IMR-90 (cell line): ENCODE measurements around the gene AIMP1. TPM values are rescaled to one million over a fixed set of nuclear protein-coding genes. Genes with fewer than 3 reads are reported as not detected.

Source experiments
- ATAC-seq: fragments of 200-7000 bp; cut with Tn5 transposase; 2 replicates; pipeline ENCODE4 v1.9.1; 2020; ENCODE audit warnings: low read depth, mild to moderate bottlenecking, moderate library complexity
- BruUV-seq: library from RNA; stranded (reverse); fragments of 400-500 nt; replicated peaks from 2 replicates; lab custom pipeline; 2021; lab: Mats Ljungman, UMichigan
- CTCF ChIA-PET: fragments of 300-600 bp; formaldehyde crosslinking; extraction: SDS; loops from one replicate; lab custom pipeline; 2021; ENCODE audit warnings: antibody characterized with exemption; lab: Yijun Ruan, JAX
- POLR2A ChIA-PET: fragments of 300-600 bp; sonication (Branson Sonifier 250); formaldehyde crosslinking; loops from one replicate; lab custom pipeline; 2022; ENCODE audit warnings: antibody characterized with exemption; ENCODE audit not compliant: unreplicated experiment; lab: Charles Lee
- DNase-seq: peaks from one replicate; pipeline ENCODE4 v3.0.0; 2013
- H2AFZ ChIP-seq: replicated peaks from 2 replicates; pipeline ENCODE3; 2013; ENCODE audit warnings: low read length, mild to moderate bottlenecking; ENCODE audit not compliant: poor library complexity
- H2AK5ac ChIP-seq: 2 replicates; pipeline ENCODE4 v1.6.1; 2013; ENCODE audit warnings: low read depth, low read length, inconsistent platforms
- H2AK9ac ChIP-seq: replicated peaks from 2 replicates; pipeline ENCODE3; 2013; ENCODE audit warnings: mild to moderate bottlenecking, low read depth, low read length, moderate library complexity; ENCODE audit not compliant: poor library complexity
- H2BK120ac ChIP-seq: 2 replicates; pipeline ENCODE4 v1.6.1; 2013; ENCODE audit warnings: low read depth, low read length, inconsistent platforms
- H2BK15ac ChIP-seq: 3 replicates; pipeline ENCODE4 v1.6.1; 2013; ENCODE audit warnings: low read depth, low read length, inconsistent platforms
- H2BK20ac ChIP-seq: 2 replicates; pipeline ENCODE4 v1.6.1; 2013; ENCODE audit warnings: low read depth, mild to moderate bottlenecking, inconsistent platforms, low read length, moderate library complexity
- H2BK5ac ChIP-seq: 2 replicates; pipeline ENCODE4 v1.6.1; 2013; ENCODE audit warnings: mild to moderate bottlenecking, low read depth, low read length, inconsistent platforms; ENCODE audit not compliant: poor library complexity, severe bottlenecking
- H3K14ac ChIP-seq: replicated peaks from 2 replicates; pipeline ENCODE4 v1.6.1; 2013; ENCODE audit warnings: low read depth, low read length, inconsistent platforms
- H3K18ac ChIP-seq: 2 replicates; pipeline ENCODE4 v1.6.1; 2013; ENCODE audit warnings: low read depth, low read length, control low read depth
- H3K23ac ChIP-seq: 2 replicates; pipeline ENCODE4 v1.6.1; 2013; ENCODE audit warnings: low read depth, low read length, inconsistent platforms
- H3K27ac ChIP-seq: 2 replicates; pipeline ENCODE4 v1.5.1; 2013; ENCODE audit warnings: mild to moderate bottlenecking, control low read depth, low read length; ENCODE audit not compliant: insufficient read depth
- H3K27me3 ChIP-seq: 2 replicates; pipeline ENCODE4 v1.6.1; 2013; ENCODE audit warnings: low read length; ENCODE audit not compliant: control insufficient read depth, insufficient read depth
- H3K36me3 ChIP-seq: 2 replicates; pipeline ENCODE4 v1.6.1; 2013; ENCODE audit warnings: low read length, mixed read lengths; ENCODE audit not compliant: control insufficient read depth, insufficient read depth
- H3K4ac ChIP-seq: 2 replicates; pipeline ENCODE4 v1.6.1; 2013; ENCODE audit warnings: low read depth, low read length, inconsistent platforms
- H3K4me1 ChIP-seq: 2 replicates; pipeline ENCODE4 v1.6.1; 2013; ENCODE audit warnings: low read length, mixed read lengths; ENCODE audit not compliant: control insufficient read depth, insufficient read depth
- H3K4me2 ChIP-seq: 2 replicates; pipeline ENCODE4 v1.6.1; 2013; ENCODE audit warnings: low read depth, mild to moderate bottlenecking, control low read depth, low read length, moderate library complexity
- H3K4me3 ChIP-seq: 2 replicates; pipeline ENCODE4 v1.5.1; 2013; ENCODE audit warnings: low read depth, mild to moderate bottlenecking, control low read depth, low read length, moderate library complexity; ENCODE audit not compliant: insufficient read depth
- H3K56ac ChIP-seq: 2 replicates; pipeline ENCODE4 v1.6.1; 2013; ENCODE audit warnings: low read length, inconsistent platforms; ENCODE audit not compliant: insufficient read depth; ENCODE audit errors: extremely low read depth
- H3K79me1 ChIP-seq, 2 experiments: 2 replicates each; pipeline ENCODE4 v1.6.1; 2013; ENCODE audit warnings: low read length in 2 of 2, inconsistent platforms in 1 of 2, low read depth in 1 of 2
- H3K9ac ChIP-seq: 2 replicates; pipeline ENCODE4 v1.6.1; 2013; ENCODE audit warnings: low read depth, low read length, control low read depth
- H3K9me1 ChIP-seq: 2 replicates; pipeline ENCODE4 v1.6.1; 2013; ENCODE audit warnings: low read length, inconsistent platforms; ENCODE audit not compliant: insufficient read depth
- H3K9me3 ChIP-seq: 2 replicates; pipeline ENCODE4 v1.6.1; 2013; ENCODE audit warnings: low read length; ENCODE audit not compliant: control insufficient read depth, insufficient read depth
- H4K20me1 ChIP-seq: 2 replicates; pipeline ENCODE4 v1.6.1; 2013; ENCODE audit warnings: low read length, inconsistent platforms; ENCODE audit not compliant: insufficient read depth
- H4K5ac ChIP-seq: 2 replicates; pipeline ENCODE4 v1.6.1; 2013; ENCODE audit warnings: mild to moderate bottlenecking, low read depth, low read length, control low read depth
- H4K8ac ChIP-seq, 2 experiments: 2 replicates each; pipeline ENCODE4 v1.6.1; 2013; ENCODE audit warnings: low read depth in 2 of 2, low read length in 2 of 2, control low read depth in 1 of 2, inconsistent platforms in 1 of 2
- H4K91ac ChIP-seq: 2 replicates; pipeline ENCODE4 v1.6.1; 2013; ENCODE audit warnings: low read depth, low read length, inconsistent platforms; ENCODE audit not compliant: insufficient read depth
- FOS ChIP-seq: fragments of 150-350 bp; IDR thresholded peaks from 2 replicates; pipeline ENCODE4 v1.6.1; 2016; ENCODE audit warnings: low read depth, low read length
- RAD21 ChIP-seq: IDR thresholded peaks from 2 replicates; pipeline ENCODE4 v1.6.1; 2012; ENCODE audit warnings: low read length, improper control_type of control experiment
- RCOR1 ChIP-seq: IDR thresholded peaks from 2 replicates; pipeline ENCODE4 v1.6.1; 2012; ENCODE audit warnings: mild to moderate bottlenecking, low read length, improper control_type of control experiment; ENCODE audit not compliant: insufficient replicate concordance
- SMC3 ChIP-seq: fragments of 150-350 bp; IDR thresholded peaks from 2 replicates; pipeline ENCODE4 v1.6.1; 2016; ENCODE audit warnings: low read depth, mild to moderate bottlenecking, antibody characterized with exemption, low read length, moderate library complexity
- WGBS, 2 experiments: methylation state at CpG; one replicate each; pipeline versions ENCODE4 v1.1.5 to v1.1.7; 2013; ENCODE audit warnings: missing lambda C conversion rate in 2 of 2; ENCODE audit not compliant: insufficient read length in 1 of 2; ENCODE audit errors: extremely low coverage in 2 of 2; 5-methylcytosine and 5-hydroxymethylcytosine counted together
- dilution Hi-C: fragments of 300-500 bp; cut with HindIII; formaldehyde crosslinking; loops from one replicate; pipeline ENCODE4 v1.14.3; 2018; ENCODE audit warnings: low sequenced_read_pairs; ENCODE audit not compliant: unreplicated experiment
- in situ Hi-C: fragments of 300-500 bp; cut with MboI; formaldehyde crosslinking; loops from 3 replicates; pipeline ENCODE4 v1.14.3; 2019; ENCODE audit warnings: low sequenced_read_pairs, inconsistent platforms, mixed read lengths
- intact Hi-C: fragments of 100-400 bp; cut with micrococcal nuclease; formaldehyde crosslinking; loops from 2 replicates; pipeline ENCODE4 v1.10.0; 2022
- polyA plus RNA-seq, 3 experiments: library from polyadenylated mRNA; depleted of rRNA; stranded (reverse); fragments of >200 nt; gene quantifications; 2 replicates each; pipeline ENCODE4 v1.2.3, GENCODE V29; 2012; ENCODE audit warnings: low replicate concordance in 1 of 3
- total RNA-seq: library from RNA; depleted of rRNA; stranded (reverse); fragments of >200 nt; gene quantifications from 2 replicates; pipeline ENCODE4 v1.2.3, GENCODE V29; 2012

Gene AIMP1
- total and polyA plus RNA-seq, 2 of the 4 experiments (the other 2 are of a cell fraction): 11.8 to 21.4 TPM

GRCh38 chr4:106270736-106271135 lies 45.6 kb upstream of the AIMP1 start:
- Histone ChIP-seq H2AK9ac (no peak overlapping the region), H4K91ac (no peak overlapping the region), H3K4ac (no peak overlapping the region), H3K23ac (no peak overlapping the region), H3K9me1 (no peaks in the 10 kb centered on the region), H3K27ac (no peak overlapping the region), H3K14ac (no peak overlapping the region), H3K4me2 (no peak overlapping the region), H2BK15ac (no peak overlapping the region), H3K9ac (no peak overlapping the region), H2BK20ac (no peak overlapping the region), H2AK5ac (no peak overlapping the region), H2BK5ac (no peak overlapping the region), H3K4me3 (no peak overlapping the region), H3K56ac (no peak overlapping the region), H3K18ac (no peak overlapping the region), H3K36me3 (peaks cover 5% of the 10 kb centered on the region; the same call in 1 of the 2 replicates), H3K4me1 (peaks cover 2% of the 10 kb centered on the region; the same call in 1 of the 2 replicates), H4K5ac (no peak overlapping the region), H4K20me1 (no peaks in the 10 kb centered on the region), H3K27me3 (no peaks in the 10 kb centered on the region), H4K8ac (no peak overlapping the region), H2AFZ (no peak overlapping the region), H2BK120ac (no peak overlapping the region), H3K9me3 (no peaks in the 10 kb centered on the region), H3K79me1 (peaks cover 0 to 9% of the 10 kb centered on the region in 2 experiments; a peak in 3 of 4 replicates)
- TF ChIP-seq RAD21 (no peak), SMC3 (no peak), RCOR1 (no peak), FOS (no peak)
- WGBS, 2 experiments: no CpG with 5 or more reads among the region's 1 CpG
- DNase-seq (no peak), ATAC-seq (no peak)
- ChIA-PET CTCF (interaction anchor here (0.6 kb wide), 1 partner anchor 99 kb away, joined by 4 read pairs; no protein-coding TSS in a partner anchor), POLR2A (no interaction called here)
- intact Hi-C loops: no loop called here
- BruUV-seq: no TSS peak
- dilution Hi-C loops: no loop called here
- in situ Hi-C loops: no loop called here
